HG03469 (cell line): ENCODE measurements around the gene KRTAP10-9.
"Not testable (repeated sequence)": the region's sequence is repeated elsewhere in the genome, so short reads cannot be mapped to it uniquely, and the experiment has no call there.

Source experiments
- ATAC-seq: cut with Tn5 transposase; IDR thresholded peaks from one replicate; pipeline ENCODE4 v1.9.1; 2021; ENCODE audit warnings: mild to moderate bottlenecking, moderate library complexity, moderate number of reproducible peaks; ENCODE audit not compliant: unreplicated experiment

Gene KRTAP10-9

GRCh38 chr21:44658913-44659595, 32.2 kb downstream of the KRTAP10-9 start:
- ATAC-seq = no peak

GRCh38 chr21:44661567-44661966, 34.7 kb downstream of the KRTAP10-9 start:
- ATAC-seq = not testable (repeated sequence)

- no peak for ATAC-seq
Measured at GRCh38 chr21:44664691-44665090, 37.8 kb downstream of the KRTAP10-9 start.

- no peak for ATAC-seq
Measured at GRCh38 chr21:44666401-44667320, 39.8 kb downstream of the KRTAP10-9 start, which contains the start of gene KRTAP12-2. Gene KRTAP12-2 (minus strand): TSS chr21:44666927. CDS start chr21:44666886, 41 bp downstream.

- no peak for ATAC-seq
Measured at GRCh38 chr21:44667612-44668011, 40.7 kb downstream of the KRTAP10-9 start.

GRCh38 chr21:44670642-44671432, 43.9 kb downstream of the KRTAP10-9 start:
- ATAC-seq = no peak

- ATAC-seq = no peak
Measured at GRCh38 chr21:44671911-44672310, 45.0 kb downstream of the KRTAP10-9 start.

GRCh38 chr21:44677881-44678280, 51.0 kb downstream of the KRTAP10-9 start:
- no peak for ATAC-seq
